ENCODE data around the gene LAMA2. TPM values are rescaled to one million over a fixed set of nuclear protein-coding genes. Genes with fewer than 3 reads are reported as not detected.

The LAMA2 gene
- total RNA-seq, 2 donors from 2014 or later, result 0.28 to 0.40 TPM

- Mint-ChIP-seq H3K36me3 (ENCODE audit: low read depth) (no peaks in the 10 kb centered on the region), H3K27ac (no peak overlapping the region), H3K4me1 (no peaks in the 10 kb centered on the region), H3K4me3 (no peak overlapping the region), H3K9me3 (no peaks in the 10 kb centered on the region), H3K27me3 (peaks cover 22% of the 10 kb centered on the region)
- no peak for ATAC-seq (replicated peaks)
These were observed 2.4 kb downstream of the LAMA2 start for GRCh38 chr6:128885381-128885780.

GRCh38 chr6:128886706-128887105 is 3.8 kb downstream of the LAMA2 start:
- no peak for ATAC-seq (replicated peaks)
- H3K27ac Mint-ChIP-seq, result no peak overlapping the region
- H3K9me3 Mint-ChIP-seq, result no peaks in the 10 kb centered on the region
- no peak overlapping the region for H3K4me3 Mint-ChIP-seq
- H3K4me1 Mint-ChIP-seq, result no peaks in the 10 kb centered on the region
- H3K36me3 Mint-ChIP-seq (ENCODE audit: low read depth), result no peaks in the 10 kb centered on the region
- H3K27me3 Mint-ChIP-seq, result peaks cover 22% of the 10 kb centered on the region

- Mint-ChIP-seq H3K27ac (no peak overlapping the region), H3K4me3 (no peak overlapping the region), H3K27me3 (peaks cover 10% of the 10 kb centered on the region), H3K4me1 (no peaks in the 10 kb centered on the region), H3K36me3 (ENCODE audit: low read depth) (no peaks in the 10 kb centered on the region), H3K9me3 (no peaks in the 10 kb centered on the region)
- ATAC-seq (replicated peaks), result no peak
These were observed 5.7 kb downstream of the LAMA2 start for GRCh38 chr6:128888444-128889175.

- ATAC-seq (replicated peaks), result no peak
- no peak overlapping the region for H3K4me3 Mint-ChIP-seq
- no peaks in the 10 kb centered on the region for H3K4me1 Mint-ChIP-seq
- no peaks in the 10 kb centered on the region for H3K9me3 Mint-ChIP-seq
- H3K27me3 Mint-ChIP-seq, result peaks cover 4% of the 10 kb centered on the region
- H3K36me3 Mint-ChIP-seq (ENCODE audit: low read depth), result no peaks in the 10 kb centered on the region
- no peak overlapping the region for H3K27ac Mint-ChIP-seq
These were observed 6.9 kb downstream of the LAMA2 start for GRCh38 chr6:128889870-128890269.

DNA sequence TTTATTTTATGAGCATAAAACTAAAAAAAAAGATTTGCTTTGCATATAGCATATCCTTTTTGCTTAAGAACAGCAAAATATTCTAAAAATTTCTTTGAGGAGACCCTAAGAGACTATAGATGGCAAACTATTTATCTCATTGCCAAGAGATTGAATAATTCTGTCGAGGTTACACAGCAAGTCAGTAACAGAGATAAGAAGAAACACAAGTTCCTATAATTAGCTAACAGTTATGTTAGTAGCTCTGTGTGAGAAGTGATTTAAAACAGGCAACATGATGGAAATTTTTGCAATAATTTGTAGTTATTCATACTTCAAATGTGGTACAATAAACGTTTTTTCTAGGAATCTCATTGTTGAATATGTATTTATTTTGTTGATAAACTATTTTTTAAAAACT is 9.1 kb downstream of the LAMA2 start:
- H3K4me1 Mint-ChIP-seq, result no peaks in the 10 kb centered on the region
- H3K27ac Mint-ChIP-seq, result no peak overlapping the region
- ATAC-seq (replicated peaks), result no peak
- no peaks in the 10 kb centered on the region for H3K9me3 Mint-ChIP-seq
- no peak overlapping the region for H3K4me3 Mint-ChIP-seq
- no peaks in the 10 kb centered on the region for H3K27me3 Mint-ChIP-seq
- H3K36me3 Mint-ChIP-seq (ENCODE audit: low read depth), result no peaks in the 10 kb centered on the region

GRCh38 chr6:128899341-128900050 is 16.6 kb downstream of the LAMA2 start:
- no peak overlapping the region for H3K4me3 Mint-ChIP-seq
- H3K27me3 Mint-ChIP-seq, result no peaks in the 10 kb centered on the region
- no peaks in the 10 kb centered on the region for H3K36me3 Mint-ChIP-seq (ENCODE audit: low read depth)
- no peaks in the 10 kb centered on the region for H3K4me1 Mint-ChIP-seq
- H3K27ac Mint-ChIP-seq, result no peak overlapping the region
- no peak for ATAC-seq (replicated peaks)
- no peaks in the 10 kb centered on the region for H3K9me3 Mint-ChIP-seq

DNA sequence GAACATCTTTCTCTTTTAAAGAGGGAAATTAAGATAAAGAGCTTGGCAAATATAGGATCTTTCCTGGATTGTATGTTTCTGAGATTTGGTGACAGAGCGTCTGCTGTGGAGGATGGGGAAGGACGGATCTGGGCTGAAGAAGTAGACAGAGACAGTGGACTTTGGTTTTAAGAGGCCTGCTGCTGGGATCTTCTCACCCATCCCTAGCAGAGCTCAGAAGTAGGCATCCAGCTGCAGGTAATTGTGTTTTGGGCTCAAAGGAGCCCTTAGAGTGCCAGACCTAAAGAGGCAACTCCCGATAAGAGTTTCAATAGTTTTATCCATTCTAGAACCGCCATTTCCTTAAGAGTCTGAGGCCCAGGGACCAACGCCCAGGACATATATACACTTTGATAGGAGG is 20.8 kb downstream of the LAMA2 start:
- no peaks in the 10 kb centered on the region for H3K27me3 Mint-ChIP-seq
- no peaks in the 10 kb centered on the region for H3K9me3 Mint-ChIP-seq
- H3K36me3 Mint-ChIP-seq (ENCODE audit: low read depth), result no peaks in the 10 kb centered on the region
- H3K4me3 Mint-ChIP-seq, result no peak overlapping the region
- no peak for ATAC-seq (replicated peaks)
- no peaks in the 10 kb centered on the region for H3K4me1 Mint-ChIP-seq
- no peak overlapping the region for H3K27ac Mint-ChIP-seq

- H3K27me3 Mint-ChIP-seq, result peaks cover 3% of the 10 kb centered on the region
- ATAC-seq (replicated peaks), result no peak
- no peaks in the 10 kb centered on the region for H3K4me1 Mint-ChIP-seq
- no peaks in the 10 kb centered on the region for H3K9me3 Mint-ChIP-seq
- no peaks in the 10 kb centered on the region for H3K36me3 Mint-ChIP-seq (ENCODE audit: low read depth)
- no peak overlapping the region for H3K27ac Mint-ChIP-seq
- no peak overlapping the region for H3K4me3 Mint-ChIP-seq
These were observed 31.1 kb downstream of the LAMA2 start for GRCh38 chr6:128914051-128914450.

- Mint-ChIP-seq H3K27ac (no peak overlapping the region), H3K4me1 (no peaks in the 10 kb centered on the region), H3K27me3 (no peaks in the 10 kb centered on the region), H3K4me3 (no peak overlapping the region), H3K36me3 (ENCODE audit: low read depth) (no peaks in the 10 kb centered on the region), H3K9me3 (no peaks in the 10 kb centered on the region)
- ATAC-seq (replicated peaks), result no peak
These were observed 35.9 kb downstream of the LAMA2 start for GRCh38 chr6:128918886-128919285.

DNA sequence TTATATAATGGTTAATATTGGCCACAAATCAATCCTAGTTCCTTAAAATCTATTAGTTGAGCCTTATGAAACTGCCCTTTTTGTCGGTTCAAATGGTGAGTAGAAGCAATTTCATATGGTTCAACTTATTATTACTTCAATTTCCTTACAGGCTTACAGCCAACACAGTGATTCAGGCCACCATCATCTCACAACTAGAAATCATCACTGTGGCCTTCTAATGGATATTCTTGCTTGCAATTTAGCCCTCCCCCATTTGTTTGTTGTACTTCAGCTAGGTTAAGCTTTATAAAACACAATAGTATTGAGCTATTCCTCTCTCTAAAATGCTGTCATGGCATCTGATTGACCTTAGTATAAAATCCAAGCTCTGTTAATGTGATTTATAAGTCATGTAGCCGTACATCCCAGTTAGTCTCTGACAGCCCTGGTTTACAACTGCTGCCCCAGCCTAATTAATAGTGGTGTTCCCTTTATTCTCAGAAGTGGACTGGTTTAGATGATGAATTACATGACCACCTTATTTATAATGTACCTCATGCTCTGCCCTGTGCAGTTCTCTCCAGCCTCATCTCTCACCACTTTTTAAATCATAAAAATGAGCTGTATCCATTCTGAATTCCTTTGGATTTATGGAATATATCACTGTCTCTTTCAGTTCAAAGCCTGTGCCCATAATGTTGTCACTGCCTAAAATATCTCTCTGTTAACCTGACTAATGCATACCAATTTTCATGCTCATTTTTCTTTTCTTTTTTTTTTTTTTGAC is 36.7 kb downstream of the LAMA2 start:
- ATAC-seq (replicated peaks), result no peak
- no peaks in the 10 kb centered on the region for H3K36me3 Mint-ChIP-seq (ENCODE audit: low read depth)
- no peaks in the 10 kb centered on the region for H3K9me3 Mint-ChIP-seq
- H3K27me3 Mint-ChIP-seq, result peaks cover 3% of the 10 kb centered on the region
- no peak overlapping the region for H3K4me3 Mint-ChIP-seq
- H3K4me1 Mint-ChIP-seq, result no peaks in the 10 kb centered on the region
- no peak overlapping the region for H3K27ac Mint-ChIP-seq

DNA sequence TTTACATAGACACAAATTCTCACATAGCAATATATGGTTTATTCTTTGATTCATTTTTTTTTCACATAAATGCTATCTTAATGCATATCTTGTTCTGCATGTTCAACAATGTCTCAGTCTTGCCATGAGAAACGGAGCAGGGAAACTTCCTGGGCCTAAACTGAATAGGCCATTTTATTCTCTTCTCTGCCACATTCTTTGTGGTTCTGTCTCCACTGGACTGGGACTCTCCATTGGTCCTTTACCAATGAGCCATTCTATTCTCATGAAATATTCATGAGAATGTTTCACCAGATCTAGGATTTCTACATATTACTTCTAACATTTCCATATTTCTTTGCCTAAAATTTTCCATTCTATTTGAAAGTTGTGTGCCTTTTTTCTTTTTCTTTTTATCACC is 42.8 kb downstream of the LAMA2 start:
- Mint-ChIP-seq H3K36me3 (ENCODE audit: low read depth) (no peaks in the 10 kb centered on the region), H3K4me1 (no peaks in the 10 kb centered on the region), H3K4me3 (no peak overlapping the region), H3K27ac (no peak overlapping the region), H3K27me3 (peaks cover 14% of the 10 kb centered on the region), H3K9me3 (no peaks in the 10 kb centered on the region)
- ATAC-seq (replicated peaks), result no peak

- no peaks in the 10 kb centered on the region for H3K4me1 Mint-ChIP-seq
- no peak for ATAC-seq (replicated peaks)
These were observed 46.9 kb downstream of the LAMA2 start for GRCh38 chr6:128929869-128930268.

GRCh38 chr6:128930321-128930720 is 47.4 kb downstream of the LAMA2 start:
- H3K4me3 Mint-ChIP-seq, result no peak overlapping the region
- peaks cover 12% of the 10 kb centered on the region for H3K27me3 Mint-ChIP-seq
- no peaks in the 10 kb centered on the region for H3K36me3 Mint-ChIP-seq (ENCODE audit: low read depth)
- no peak overlapping the region for H3K27ac Mint-ChIP-seq
- ATAC-seq (replicated peaks), result no peak
- no peaks in the 10 kb centered on the region for H3K9me3 Mint-ChIP-seq
- no peaks in the 10 kb centered on the region for H3K4me1 Mint-ChIP-seq

More at GRCh38 chr6:128929869-128930268, 46.9 kb downstream of the LAMA2 start:
- H3K36me3 Mint-ChIP-seq (ENCODE audit: low read depth), result no peaks in the 10 kb centered on the region
- no peaks in the 10 kb centered on the region for H3K9me3 Mint-ChIP-seq
- H3K27ac Mint-ChIP-seq, result no peak overlapping the region
- no peak overlapping the region for H3K4me3 Mint-ChIP-seq
- H3K27me3 Mint-ChIP-seq, result peaks cover 12% of the 10 kb centered on the region

DNA sequence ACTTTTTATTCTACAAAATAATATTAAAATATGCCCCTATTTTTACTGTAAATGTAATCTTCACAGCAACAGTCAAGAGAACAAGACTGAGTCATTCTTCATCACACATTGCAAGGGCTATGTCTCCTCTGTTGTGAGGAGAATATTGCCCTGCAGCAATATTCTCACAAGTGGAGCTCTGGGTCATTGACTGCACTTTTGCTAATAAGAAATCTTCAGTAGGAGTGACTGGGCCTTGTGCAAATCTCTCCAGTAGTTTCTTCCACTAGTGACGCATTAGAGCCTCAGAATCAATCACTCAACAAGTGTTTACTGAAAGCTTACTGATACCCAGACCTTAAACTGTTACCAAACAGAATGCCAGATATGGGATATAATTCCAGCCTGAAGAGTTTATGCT is 49.1 kb downstream of the LAMA2 start:
- no peak overlapping the region for H3K27ac Mint-ChIP-seq
- no peaks in the 10 kb centered on the region for H3K9me3 Mint-ChIP-seq
- ATAC-seq (replicated peaks), result no peak
- no peaks in the 10 kb centered on the region for H3K4me1 Mint-ChIP-seq
- H3K27me3 Mint-ChIP-seq, result peaks cover 16% of the 10 kb centered on the region
- no peaks in the 10 kb centered on the region for H3K36me3 Mint-ChIP-seq (ENCODE audit: low read depth)
- H3K4me3 Mint-ChIP-seq, result no peak overlapping the region

GRCh38 chr6:128950864-128951263 is 67.9 kb downstream of the LAMA2 start:
- Mint-ChIP-seq H3K27me3 (peaks cover 8% of the 10 kb centered on the region), H3K4me3 (no peak overlapping the region), H3K4me1 (no peaks in the 10 kb centered on the region)

More at GRCh38 chr6:128950864-128951263, 67.9 kb downstream of the LAMA2 start:
- ATAC-seq (replicated peaks), result no peak
- Mint-ChIP-seq H3K36me3 (ENCODE audit: low read depth) (no peaks in the 10 kb centered on the region), H3K27ac (no peak overlapping the region), H3K9me3 (no peaks in the 10 kb centered on the region)
